Fibroblast of the conjunctiva (primary cell): ENCODE data around the gene YY1AP1.
A peak's percentile ranks its signal among the peaks of the same experiment; 100 is the strongest.
"Not testable (repeated sequence)": the region's sequence is repeated elsewhere in the genome, so short reads cannot be mapped to it uniquely, and the experiment has no call there.

ENCODE experiments used
- DNase-seq: peaks from one replicate; pipeline ENCODE4 v3.0.0-alpha.2; 2010; ENCODE audit warnings: low read depth

Gene YY1AP1

DNA sequence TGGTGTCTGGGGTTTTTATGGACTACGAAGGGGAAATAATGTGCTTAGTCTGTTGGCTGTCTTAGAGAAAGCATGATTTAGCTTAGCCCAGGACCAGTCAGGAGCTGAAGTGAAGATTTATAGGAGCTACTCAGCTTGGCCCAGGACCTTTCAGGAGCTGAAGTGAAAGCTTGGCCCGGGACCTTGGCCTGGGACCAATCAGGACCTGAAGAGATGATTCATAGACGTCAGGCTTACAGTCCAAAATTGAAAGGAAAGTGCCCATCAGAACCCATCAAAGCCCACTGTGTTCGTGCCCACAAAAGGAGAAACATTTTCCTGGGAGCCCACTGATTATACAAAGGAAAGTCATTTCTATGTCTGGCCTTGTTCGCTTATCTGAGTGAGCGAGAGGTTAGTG is 42.9 kb downstream of the YY1AP1 start:
- DNase-seq = no peak

DNA sequence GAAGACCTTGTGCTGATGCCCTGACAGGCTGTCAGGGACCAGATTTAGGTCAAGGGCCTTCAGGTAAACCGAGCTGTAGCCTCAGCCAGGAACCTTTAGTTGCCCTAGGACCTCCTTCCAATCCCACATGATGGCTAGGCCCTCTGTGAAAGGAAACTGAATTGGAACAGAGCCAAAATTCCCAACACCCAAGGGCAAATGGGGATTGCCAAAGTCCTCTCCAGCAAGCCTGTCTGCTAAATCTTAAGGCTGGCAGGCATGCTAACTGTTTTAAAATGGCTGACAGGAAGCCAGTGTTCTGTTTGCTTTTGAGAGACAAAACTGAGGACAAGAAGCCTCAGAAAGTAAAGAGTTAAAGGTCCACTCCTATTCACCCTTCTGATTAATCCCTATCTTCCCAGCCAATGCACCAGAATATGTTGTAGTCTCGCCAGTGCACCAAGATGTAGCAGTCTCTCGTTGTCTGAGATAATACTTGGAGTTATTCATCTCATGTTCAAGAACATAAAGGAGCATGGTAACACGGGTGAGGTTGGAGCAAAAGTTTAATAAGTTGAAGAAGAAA is 43.5 kb downstream of the YY1AP1 start:
- DNase-seq = no peak

DNA sequence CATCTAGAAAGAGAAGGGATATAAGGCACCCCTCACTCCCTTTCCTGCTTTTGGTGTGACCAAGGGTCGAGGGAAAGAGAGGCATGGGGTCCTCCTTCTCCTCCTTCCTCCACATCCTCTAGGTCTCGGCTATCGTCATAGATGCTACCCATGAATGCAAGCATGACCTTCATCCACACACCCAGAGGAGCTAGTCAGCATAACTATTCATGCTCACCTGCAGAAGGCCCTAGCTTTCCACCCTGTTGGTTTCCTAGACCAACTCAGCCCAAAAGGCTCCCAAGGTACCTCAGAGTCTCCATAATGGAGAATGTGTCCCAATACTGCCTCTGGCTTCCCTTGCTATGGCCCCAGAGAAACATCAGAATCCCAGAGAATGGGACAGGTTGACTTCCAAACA is 45.3 kb downstream of the YY1AP1 start:
- DNase-seq = no peak

DNA sequence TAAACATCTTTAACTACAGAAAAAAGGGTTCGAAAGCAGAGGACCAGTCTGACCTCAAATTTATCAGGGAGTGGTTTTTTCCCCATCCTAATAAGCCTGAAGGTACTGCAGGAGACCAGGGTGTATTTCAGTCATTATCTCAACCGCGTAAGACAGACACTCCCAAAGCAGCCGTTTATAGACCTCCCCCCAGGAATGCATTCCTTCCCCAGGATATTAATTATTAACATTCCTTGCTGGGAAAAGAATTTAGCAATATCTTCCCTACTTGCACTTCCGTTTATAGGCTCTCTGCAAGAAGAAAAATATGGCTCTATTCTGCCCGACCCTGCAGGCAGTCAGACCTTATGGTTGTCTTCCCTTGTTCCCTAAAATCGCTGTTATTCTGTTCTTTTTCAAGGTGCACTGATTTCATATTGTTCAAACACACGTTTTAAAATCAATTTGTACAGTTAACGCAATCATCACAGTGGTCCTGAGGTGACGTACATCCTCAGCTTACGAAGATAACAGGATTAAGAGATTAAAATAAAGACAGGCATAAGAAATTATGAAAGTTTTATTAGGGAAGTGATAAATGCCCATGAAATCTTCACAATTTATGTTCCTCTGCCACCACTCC is 45.9 kb downstream of the YY1AP1 start:
- DNase-seq = not testable (repeated sequence)

DNA sequence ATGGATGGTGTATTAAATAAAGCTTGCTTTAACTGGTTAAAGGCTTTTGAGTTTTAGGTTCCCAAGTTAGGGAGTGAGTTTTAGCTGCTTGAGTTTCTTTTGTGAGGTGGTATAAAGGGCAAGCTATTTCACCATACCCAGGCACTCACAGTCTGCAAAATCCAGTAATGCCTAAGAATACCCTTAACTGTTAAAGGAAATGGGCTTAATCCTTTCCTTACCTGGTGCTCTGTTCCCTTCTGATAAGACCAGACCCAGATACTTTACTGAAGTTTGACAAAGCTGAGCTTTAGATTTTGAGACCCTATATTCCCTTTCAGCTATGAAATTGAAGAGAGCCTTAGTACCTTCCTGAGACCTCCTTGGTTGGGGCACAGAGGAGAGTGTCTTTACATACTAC is 48.2 kb downstream of the YY1AP1 start:
- DNase-seq = no peak

DNA sequence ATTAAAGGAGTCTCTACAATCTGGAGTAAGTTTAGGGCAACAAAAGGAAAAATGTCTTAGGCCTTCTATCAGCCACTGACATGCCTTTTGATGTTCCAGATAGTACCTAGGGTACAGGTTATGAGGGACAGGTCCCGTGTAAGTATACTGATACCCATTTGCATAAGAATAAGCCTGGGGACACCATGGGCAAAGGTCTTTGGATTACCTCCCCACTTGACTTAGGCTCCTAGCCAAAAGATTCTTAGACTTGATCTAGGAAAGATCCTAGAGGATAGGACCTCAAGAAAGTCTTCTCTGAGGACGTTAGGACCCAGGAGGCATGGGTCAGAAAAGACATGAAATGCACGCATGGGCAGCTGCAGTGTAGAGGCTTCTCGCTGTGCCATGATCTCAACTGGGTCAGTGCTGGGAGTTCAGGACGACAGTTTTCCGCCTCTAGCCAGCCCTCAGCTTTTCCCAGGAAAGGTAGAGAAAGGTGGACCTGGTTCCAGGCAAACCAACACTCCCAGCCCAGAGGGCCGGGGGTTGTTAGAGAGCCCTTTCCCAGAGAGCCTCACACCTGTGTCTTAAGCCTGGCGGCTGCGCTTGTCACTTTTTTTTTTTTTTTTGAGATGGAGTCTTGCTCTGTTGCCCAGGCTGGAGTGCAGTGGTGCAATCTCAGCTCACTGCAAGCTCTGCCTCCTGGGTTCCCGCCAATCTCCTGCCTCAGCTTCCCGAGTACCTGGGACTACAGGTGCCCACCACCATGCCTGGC is 52.0 kb downstream of the YY1AP1 start:
- DNase-seq = no peak

- DNase-seq = not testable (repeated sequence)
Measured at GRCh38 chr1:155626428-155626827, 62.1 kb downstream of the YY1AP1 start.

- no peak for DNase-seq
Measured at GRCh38 chr1:155623357-155623756, 65.2 kb downstream of the YY1AP1 start.

DNA sequence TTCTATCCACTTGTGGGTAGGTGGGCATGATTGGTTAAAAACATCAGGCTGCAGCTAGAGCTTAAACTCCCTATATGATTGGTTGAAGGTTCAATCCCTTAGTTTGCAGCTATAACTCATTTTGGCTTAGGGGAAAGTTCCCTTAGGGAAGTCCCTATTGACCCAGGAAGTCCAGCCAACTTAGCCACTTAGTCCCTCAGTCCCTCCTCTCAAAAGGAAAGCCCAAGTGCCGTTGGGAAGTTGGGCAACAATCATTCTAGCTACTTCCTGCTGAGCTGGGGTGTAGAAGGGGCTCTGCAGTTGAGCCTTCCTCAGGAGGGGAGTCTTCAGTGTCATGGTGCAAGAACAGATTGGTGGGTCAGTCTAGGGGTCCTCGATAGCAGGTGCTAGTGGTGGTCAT is 66.4 kb downstream of the YY1AP1 start:
- no peak for DNase-seq

GRCh38 chr1:155613226-155613625 is 75.3 kb downstream of the YY1AP1 start:
- not testable (repeated sequence) for DNase-seq

- DNase-seq = not testable (repeated sequence)
Measured at GRCh38 chr1:155610257-155610647, 78.3 kb downstream of the YY1AP1 start.

GRCh38 chr1:155609515-155610256 is 78.9 kb downstream of the YY1AP1 start, which contains the start of gene MSTO1:
Gene MSTO1, plus strand, starts transcription at chr1:155610218. Its CDS starts 31 bp downstream, at chr1:155610249.
- DNase-seq = peak; percentile 95
